NCI-H2227 (cell line): ENCODE measurements around the gene VPS45.

Source experiments
- DNase-seq: peaks from one replicate; lab custom pipeline; 2025; ENCODE audit not compliant: unreplicated experiment; lab: John Stamatoyannopoulos, UW

Gene VPS45

DNA sequence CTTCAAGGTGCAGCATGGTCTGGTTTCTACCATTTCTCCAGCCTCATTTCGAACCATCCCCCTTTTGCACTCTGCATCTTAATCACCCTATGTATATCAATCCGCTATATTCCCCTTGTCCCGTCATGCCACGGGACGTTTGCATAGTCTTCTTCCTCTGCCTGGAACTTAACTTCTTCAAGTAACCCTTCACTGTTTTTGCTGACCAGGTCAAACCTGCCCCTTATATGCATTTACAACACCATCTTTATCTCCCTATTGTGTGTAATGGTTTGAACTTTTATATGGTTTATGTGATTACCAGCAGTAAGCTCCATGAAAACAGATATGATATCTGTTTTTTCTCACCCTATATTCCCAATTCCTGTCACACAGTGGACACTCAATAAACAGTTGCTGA lies 2.3 kb downstream of the VPS45 start:
- DNase-seq, result no peak

DNA sequence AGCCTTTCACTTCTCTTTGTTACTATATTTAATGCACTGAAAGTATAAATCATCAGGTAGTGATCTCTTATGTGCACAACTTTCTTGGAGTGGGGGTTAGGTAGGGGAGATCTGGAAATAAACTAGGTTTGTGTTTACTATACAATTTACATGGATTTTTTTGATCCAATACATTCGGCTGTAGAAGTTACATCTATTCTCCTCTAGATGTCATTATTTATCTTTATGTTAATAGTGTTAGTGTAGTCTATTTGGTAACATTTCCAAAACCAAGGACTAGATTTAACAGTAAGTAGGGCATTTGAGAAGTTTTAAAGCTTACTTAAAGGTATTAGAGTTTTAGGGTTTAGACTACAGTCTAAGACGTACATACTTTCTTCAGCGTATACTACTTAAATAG lies 5.4 kb downstream of the VPS45 start:
- peak; percentile 7 for DNase-seq

DNA sequence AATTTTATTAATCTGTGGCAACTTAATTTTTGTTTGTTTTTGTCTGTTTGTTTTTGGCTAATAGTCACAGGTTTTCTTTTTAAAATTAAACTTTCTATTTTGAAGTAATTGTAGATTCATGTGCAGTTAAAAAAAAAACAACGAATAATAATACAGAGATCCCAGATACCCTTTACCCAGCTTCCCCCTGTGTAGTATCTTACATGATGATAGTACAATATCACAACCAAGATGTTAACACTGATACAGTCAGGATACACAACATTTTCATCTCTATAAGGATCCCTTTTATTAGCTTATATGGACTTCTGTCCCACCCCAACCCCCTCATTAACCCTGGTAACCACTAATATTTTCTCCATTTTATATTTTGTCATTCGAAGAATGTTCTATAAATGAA lies 5.9 kb downstream of the VPS45 start:
- no peak for DNase-seq

DNA sequence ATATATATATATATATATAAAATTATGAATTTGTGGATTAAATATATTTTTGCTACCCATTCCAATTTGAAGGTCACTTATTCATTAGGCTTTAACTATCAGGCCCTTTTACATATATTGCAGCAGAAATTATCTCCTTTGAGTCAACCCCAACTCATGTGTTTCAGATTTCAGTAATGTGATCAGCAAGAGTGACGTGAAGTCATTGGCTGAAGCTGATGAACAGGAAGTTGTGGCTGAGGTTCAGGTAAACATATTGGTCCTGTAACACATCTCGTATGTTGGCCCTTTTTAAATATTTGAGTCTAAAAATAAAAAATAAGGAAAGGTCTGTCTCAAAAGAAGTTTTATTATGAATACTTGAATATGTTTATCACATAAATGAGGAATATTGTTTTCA lies 8.5 kb downstream of the VPS45 start:
- DNase-seq, result no peak

DNA sequence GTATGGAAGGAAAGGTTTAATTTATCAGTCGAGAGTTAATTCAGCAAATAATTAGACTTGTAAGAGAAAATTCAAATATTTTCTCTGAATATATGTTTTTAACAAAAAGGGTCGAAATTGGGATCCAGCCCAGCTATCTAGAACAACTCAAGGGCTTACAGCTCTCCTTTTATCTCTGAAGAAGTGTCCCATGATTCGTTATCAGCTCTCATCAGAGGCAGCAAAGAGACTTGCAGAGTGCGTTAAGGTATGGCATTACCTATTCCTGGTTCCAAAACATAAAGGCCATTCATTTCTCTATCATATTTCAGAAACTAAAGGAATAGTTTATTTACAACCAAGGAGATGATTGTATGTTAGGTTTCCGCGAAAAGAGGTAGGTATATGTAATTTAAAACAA lies 9.4 kb downstream of the VPS45 start:
- no peak for DNase-seq

DNA sequence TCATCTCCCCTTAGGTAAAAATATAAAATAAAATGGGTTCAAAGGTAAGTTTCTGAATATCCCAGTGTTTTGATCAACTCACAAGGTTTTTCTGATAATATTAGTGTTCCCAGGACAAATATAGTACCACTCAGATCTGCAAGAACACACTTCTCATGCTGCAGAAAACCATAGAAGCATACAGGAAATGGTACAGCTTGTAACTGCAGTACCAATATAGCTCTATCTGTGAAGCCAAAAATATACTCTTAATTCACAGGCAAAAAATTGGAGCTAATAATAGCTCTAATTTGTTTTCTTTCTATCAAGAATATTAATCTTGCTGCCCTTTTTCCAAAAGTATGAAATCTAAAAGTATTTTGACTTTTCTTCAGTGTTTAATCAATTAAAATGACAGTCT lies 13.2 kb downstream of the VPS45 start:
- no peak for DNase-seq

DNA sequence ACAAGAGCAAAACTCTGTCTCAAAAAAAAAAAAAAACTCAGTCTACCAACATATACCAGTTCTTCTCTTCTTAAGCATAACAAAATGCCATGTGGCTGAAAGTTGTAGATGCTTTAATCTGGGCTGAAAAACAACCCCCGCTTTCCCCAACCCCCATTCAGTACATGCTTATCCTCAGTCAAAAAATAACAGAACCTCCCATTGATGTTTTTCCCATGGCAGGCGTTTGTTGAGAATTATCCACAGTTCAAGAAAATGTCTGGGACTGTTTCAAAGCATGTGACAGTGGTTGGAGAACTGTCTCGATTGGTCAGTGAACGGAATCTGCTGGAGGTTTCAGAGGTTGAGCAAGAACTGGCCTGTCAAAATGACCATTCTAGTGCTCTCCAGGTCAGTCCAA lies 14.9 kb downstream of the VPS45 start:
- no peak for DNase-seq

DNA sequence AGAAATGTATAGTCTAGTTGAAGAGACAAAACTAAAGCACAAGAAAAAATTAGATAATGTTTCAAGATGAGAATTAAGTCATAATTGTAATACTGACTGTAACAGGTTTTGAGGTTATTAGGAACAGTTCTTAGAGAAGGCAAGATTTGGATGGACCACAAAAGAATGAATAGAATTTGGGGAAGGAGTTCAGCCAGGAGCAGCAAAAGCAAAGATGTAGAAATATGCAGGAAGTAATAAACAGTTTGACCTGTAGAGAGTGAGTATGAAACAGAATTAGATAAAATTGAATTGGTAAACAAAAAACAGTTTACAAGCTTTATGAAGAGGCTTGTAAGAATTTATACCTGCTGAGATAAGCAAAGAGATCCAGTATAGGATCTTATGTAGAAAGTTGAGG lies 16.3 kb downstream of the VPS45 start:
- DNase-seq, result no peak

DNA sequence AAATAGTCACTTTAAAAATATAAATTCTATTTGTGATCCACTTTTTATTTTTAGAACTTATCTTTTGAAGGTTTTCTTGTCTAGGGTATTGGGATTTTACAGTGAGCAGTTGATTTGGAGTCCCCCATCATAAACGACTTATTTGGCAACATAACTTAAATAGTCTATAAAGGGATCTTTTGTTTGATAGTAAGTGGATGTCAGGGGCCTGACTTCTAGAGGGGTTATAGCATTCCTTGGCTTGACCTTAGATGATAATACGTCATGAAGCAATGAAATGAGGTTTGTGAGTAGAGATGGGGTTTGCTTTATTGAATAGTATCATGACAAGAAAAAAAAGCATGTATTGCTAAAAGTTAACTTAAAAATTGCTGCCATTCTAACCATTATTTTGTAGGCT lies 17.8 kb downstream of the VPS45 start:
- no peak for DNase-seq

DNA sequence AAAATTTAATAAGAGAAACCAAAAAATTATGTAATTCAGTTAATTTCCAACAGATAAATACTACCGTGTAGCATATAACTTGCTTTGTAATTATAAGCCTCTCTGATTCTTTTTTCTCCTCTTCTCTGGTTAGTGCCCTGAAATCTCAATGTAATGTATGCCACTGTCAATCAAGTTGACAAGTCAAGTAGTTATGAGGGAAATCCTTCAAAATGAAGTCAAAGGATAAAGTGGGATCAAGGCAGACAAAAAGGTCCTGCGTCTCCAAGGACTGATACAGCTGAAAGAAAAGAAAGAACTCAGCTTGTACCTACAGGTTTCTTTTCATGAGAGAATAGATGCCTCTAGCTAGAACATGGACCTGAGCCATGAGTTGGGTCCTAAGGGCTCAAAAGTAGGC lies 19.8 kb downstream of the VPS45 start:
- no peak for DNase-seq

DNA sequence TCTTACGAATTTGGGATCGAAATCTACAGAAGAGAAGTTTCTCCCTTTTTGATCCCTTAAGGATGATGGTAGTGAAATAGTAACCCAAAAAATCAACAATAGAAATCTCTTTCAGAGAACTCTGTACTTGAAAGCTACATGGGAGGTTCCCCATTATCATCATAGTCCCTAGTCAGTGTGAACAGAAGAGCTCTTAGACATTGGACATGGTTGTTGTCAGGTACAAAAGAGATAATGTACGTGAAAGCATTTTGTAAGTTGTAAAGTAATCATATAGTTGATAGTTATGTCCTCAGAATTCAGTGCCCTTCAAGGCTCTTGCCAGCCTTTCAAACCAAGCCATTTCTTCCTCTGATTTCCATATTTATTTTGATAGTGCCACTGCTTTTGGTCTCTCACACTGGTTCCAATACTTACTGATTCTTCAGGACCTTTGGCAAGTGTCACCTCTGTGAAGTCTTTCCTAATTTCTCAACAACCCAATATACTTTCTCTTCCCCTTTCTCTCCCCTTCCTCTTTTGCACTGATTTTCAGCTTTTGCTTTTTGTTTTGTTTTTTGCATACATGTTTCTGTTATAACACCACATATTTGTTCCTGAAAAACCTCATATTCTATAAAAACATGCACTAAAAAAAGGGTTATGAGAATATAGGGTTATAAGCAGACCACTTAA lies 22.4 kb downstream of the VPS45 start:
- no peak for DNase-seq

DNA sequence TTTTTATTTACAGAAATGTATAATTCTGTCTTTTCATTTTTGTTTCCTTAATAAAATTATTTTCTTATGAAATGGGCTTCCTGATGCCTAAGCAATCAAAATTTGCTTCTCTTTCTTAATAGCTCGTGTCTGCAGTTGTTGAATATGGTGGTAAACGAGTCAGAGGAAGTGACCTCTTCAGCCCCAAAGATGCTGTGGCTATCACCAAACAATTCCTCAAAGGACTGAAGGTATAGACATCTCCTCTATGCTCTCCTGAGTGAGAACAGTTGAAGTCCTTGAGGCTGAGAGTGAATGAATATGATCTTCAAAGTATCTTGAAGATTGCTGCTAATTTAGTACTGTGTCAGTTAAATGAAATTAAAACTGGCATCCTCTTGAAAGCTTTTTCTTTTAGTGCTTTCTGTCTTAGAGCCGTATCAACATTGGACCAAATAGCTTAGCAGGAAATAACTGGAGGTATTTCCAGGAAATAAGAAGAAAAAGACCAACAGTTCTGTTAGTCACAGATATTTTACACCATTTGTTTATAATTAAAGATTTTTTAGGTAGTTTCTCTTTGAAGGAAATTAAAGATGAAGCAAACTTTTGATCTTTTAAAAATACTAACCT lies 24.7 kb downstream of the VPS45 start:
- DNase-seq, result no peak

DNA sequence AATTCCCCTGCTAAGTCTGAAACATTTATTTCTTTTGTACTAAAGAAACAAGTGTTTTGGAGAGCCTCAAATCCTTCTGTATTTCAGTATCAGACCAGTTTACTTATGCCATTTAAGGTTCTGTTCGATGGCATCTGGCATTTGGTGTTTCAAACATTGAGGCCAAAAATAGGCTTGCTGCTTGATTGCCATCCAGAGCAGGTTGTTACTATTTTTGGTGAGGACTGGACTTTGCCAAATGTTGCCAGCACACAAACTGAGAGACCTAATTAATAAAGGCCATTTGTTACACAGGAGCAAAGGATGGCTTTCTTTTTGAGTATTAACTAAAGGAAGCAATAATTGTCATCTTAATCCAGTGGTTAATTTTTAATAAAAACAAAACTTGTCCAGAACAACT lies 26.2 kb downstream of the VPS45 start:
- DNase-seq, result no peak

DNA sequence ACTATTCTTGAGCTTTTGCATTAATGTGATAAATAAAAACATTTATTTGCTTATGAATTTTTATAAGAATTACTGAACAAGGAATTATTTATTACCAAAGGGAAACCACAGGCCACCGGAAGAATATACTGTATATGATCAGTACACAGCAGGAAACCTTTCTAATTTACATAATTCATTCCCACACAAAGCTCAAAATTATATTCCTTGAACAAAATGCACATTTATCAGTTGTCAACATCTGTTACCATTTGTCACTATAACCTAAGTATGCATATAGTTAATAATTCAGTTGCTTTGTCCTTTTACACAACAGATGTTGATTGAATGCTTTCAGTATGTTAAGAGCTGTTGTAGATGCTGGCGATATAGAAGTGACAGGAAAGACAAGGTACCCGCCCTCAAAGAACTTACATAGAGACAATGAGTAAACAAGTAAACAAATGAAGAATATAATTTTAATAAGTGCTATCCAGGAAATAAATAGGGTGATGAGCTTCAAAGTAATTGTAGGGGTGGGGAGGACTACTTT lies 27.2 kb downstream of the VPS45 start:
- DNase-seq, result no peak

DNA sequence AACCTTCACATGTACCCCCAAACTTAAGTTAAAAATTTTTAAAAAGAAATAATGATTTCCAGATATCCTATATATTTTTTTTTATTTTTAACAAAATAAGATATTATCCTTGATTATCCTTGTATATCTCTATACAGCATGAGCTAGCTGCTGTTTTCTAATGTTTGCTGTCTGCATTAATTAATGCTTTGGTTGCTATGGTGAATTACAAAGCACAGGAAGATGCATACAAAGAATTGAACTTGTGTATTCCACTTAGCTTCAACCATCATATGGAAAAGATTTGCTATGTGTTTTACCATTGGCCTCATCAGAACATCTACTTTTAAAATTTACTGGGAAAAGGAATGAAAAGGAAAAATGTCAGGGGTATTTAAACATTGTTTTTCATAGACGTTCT lies 35.4 kb downstream of the VPS45 start:
- DNase-seq, result no peak

DNA sequence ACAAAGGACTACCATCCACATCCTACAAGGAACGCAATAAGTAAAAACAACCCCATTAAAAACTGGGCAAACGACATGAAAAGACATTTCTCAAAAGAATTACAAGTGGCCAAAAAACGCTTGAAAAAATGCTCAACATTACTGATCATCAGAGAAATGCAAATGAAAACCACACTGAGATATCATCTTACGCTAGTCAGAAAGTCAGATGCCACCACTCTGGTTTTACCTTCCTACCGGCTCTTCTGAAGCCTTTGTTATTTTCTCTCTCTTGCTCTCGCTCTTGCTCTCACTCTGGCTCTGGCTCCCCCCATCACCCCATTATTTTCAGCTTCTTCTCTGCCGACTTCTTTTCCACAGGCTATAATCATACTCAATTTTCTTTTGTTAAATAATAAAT lies 38.8 kb downstream of the VPS45 start:
- no peak for DNase-seq

DNA sequence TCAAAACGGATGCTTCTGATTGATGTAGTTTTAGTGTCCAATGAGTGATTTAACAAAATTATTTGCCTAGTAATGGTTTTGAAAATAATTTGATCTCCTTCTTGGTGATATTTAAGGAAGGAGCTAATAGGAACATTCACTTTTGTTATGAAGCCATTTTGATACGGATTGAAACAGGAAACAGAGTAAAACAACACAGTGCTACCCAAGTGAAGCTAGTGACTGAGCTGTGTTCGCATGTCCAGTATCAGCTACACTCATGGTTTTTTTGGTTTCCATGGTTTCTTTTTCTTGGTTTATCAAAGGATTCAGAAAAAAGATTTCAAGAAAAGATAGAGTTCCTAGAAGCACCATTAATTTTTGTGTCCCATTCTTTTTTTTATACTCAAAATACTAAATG lies 42.0 kb downstream of the VPS45 start:
- no peak for DNase-seq

DNA sequence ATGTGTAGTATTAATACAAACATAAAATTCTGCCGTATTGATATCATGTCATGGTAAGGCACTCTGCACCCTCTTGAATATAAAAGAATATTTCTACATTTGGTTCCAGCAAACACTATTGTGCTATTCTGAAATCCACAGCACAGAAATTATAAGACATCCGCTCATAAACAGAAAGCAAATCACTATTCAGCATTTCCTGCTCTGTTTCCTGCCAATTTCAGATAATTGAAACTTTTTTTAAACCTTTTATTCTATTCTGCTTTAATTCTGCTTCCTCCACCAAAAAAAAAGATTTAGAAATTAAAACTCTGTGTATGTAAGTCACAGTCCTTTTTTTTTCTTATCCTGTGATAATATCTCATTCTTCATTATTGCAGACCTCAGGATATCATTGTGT lies 42.5 kb downstream of the VPS45 start:
- DNase-seq, result no peak

DNA sequence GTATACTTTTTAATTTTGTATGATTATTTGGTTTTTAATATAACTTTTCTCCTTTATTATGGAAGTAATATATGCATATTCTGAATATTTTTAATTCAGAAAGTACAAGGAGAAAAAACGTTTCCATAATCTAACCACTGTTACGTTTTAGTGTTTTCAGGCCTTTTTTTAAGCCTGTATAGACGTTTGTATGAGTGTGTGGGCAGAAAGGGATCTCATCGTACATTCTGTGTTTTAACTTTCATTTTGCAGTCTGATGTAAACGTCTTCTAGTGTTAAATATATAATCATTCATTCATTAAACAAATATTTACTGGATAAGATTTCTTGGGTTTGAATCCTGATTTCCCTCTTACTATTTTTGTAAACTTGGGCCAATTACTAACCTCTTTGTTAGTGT lies 44.1 kb downstream of the VPS45 start:
- no peak for DNase-seq

DNA sequence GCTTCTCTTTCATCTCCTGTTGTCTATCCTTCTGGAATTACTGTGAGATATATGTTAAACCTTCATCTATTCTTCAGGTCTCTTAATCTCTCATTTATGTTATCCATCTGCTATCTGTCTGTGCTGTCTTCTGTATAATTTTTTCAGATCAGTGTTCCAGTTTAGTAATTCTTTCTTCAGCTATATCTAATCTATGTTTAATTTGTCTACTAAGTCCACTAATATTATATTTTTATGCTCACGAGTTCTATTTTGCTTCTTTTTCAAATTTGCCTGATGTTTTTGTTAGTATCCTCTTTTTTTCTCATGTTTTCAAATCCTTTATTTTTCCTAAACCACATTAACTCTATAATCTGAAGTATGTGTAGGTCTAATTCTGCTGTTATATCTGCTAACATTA lies 47.5 kb downstream of the VPS45 start:
- no peak for DNase-seq

DNA sequence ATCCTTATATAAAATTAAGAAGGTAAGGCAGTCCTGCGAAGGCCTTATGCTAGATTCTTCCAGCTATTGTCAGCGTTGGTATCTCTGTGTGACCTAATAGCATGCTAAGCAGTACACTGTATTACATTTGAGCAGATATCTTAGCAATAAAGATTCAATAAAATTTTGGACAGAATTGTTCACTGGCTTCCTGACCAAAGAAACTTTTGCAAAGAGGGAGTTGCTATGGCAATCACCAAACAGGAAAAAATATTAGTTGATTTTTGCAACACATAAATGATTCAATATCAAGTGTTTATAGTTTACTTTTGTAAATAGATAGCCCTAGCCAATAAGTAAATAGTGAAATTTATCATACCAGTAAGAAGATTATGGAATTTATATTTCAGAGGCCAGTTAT lies 51.1 kb downstream of the VPS45 start:
- DNase-seq, result no peak

DNA sequence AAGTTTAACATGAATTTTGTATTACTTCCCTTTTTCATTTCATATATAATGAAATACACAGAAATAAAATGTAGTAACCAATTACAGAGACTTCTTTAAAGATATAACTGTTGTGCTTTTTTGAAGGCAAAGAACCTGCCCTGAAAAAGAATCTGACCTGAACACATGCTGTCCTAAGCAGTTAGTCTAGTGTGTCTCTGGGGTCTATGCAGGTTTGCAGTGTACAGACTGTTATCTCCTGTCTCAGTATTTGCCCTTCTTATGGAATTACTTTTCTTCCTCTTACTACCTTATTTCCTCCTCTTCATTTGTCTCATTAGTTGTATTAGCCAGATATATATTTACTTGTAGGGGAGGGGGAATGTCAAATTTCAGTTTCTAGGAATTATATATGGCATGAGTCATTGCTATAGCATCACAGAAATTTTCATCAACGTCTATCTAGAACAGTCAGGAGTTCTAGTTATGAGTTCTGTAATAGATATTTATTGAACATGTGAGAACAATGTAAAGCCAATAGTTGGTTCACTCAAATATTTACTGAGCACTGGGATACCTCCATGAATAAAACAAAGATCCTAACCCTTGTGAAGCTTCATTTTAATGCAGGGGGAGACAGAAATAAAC lies 53.8 kb downstream of the VPS45 start:
- no peak for DNase-seq

DNA sequence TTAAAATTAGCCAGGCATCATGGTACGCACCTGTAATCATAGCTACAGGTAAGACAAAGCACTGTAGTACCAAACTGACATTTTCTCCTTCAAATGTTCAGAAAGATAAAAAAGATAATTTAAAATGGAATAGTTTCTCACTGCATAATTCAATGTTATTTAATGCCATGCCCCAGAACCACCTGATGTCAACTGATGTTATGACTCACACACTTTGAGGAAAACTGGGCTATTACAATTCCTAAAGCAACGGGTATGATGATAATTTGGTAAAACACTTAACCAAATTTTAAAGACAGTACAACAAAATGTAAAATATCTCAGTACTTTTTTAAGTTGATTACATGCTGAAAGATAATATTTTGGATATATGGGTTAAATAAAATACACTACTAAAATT lies 59.2 kb downstream of the VPS45 start:
- no peak for DNase-seq
